K562 (cell line): Measurements from ENCODE around the gene KLK13. TPM values are rescaled to one million over a fixed set of nuclear protein-coding genes. Genes with fewer than 3 reads are reported as not detected.

Source experiments
- CBFB ChIP-seq: sonication (generic); formaldehyde crosslinking; IDR thresholded peaks from 2 replicates; pipeline ENCODE4 v1.4.0; 2020; ENCODE audit warnings: mild to moderate bottlenecking, missing genetic modification reagents
- ELF2 ChIP-seq: fragments of 250-450 bp; sonication (Bioruptor Pico); IDR thresholded peaks from 2 replicates; pipeline ENCODE4 v1.5.0; 2021; ENCODE audit warnings: mild to moderate bottlenecking
- EWSR1 ChIP-seq: fragments of 450-650 bp; IDR thresholded peaks from 2 replicates; pipeline ENCODE4 v1.6.1; 2018; ENCODE audit warnings: borderline replicate concordance, mild to moderate bottlenecking, low read depth, moderate library complexity; ENCODE audit not compliant: partially characterized antibody
- HBP1 ChIP-seq: fragments of 450-650 bp; formaldehyde crosslinking; IDR thresholded peaks from 2 replicates; pipeline ENCODE4 v1.4.0; 2022; ENCODE audit warnings: missing genetic modification characterization
- LARP7 ChIP-seq: fragments of 450-650 bp; IDR thresholded peaks from 2 replicates; pipeline ENCODE4 v1.6.1; 2016
- MAFG ChIP-seq: fragments of 450-650 bp; conservative IDR thresholded peaks from 2 replicates; pipeline ENCODE4 v1.6.1; 2016; ENCODE audit warnings: missing genetic modification characterization, missing compliant biosample characterization
- NFATC3 ChIP-seq: fragments of 450-650 bp; IDR thresholded peaks from 2 replicates; pipeline ENCODE4 v1.6.1; 2017; ENCODE audit warnings: mild to moderate bottlenecking
- NR2C2 ChIP-seq, 2 experiments: fragments of 200-800 bp in 1 of 2; sonication (Bioruptor generic) in 1 of 2; sonication (generic) in 1 of 2; formaldehyde crosslinking in 1 of 2; IDR thresholded peaks; 2 replicates each; pipeline versions ENCODE4 v1.6.1 to v1.8.0; 2016 to 2022; ENCODE audit warnings: mild to moderate bottlenecking in 1 of 2, missing compliant biosample characterization in 1 of 2, missing genetic modification characterization in 1 of 2, missing genetic modification reagents in 1 of 2
- NR4A1 ChIP-seq, 2 experiments: fragments of 250-450 bp in 1 of 2; fragments of 450-650 bp in 1 of 2; sonication (Bioruptor Pico) in 1 of 2; IDR thresholded peaks; 2 replicates each; pipeline versions ENCODE4 v1.4.0 to v1.6.1; 2016 to 2020; ENCODE audit warnings: mild to moderate bottlenecking in 2 of 2, missing compliant biosample characterization in 1 of 2, missing genetic modification characterization in 1 of 2, moderate library complexity in 1 of 2
- NUFIP1 ChIP-seq: fragments of 450-650 bp; IDR thresholded peaks from 2 replicates; pipeline ENCODE4 v1.6.1; 2018; ENCODE audit not compliant: partially characterized antibody
- RAD21 ChIP-seq, 2 experiments: fragments of 250-450 bp in 1 of 2; fragments of 450-650 bp in 1 of 2; sonication (Bioruptor Pico) in 1 of 2; formaldehyde crosslinking in 1 of 2; IDR thresholded peaks in 1 of 2; conservative IDR thresholded peaks in 1 of 2; 2 replicates each; pipeline versions ENCODE4 v1.4.0 to v1.8.0; 2020 to 2022; ENCODE audit warnings: mild to moderate bottlenecking in 2 of 2, moderate library complexity in 1 of 2
- SRSF1 ChIP-seq: fragments of 200-400 bp; formaldehyde crosslinking; IDR thresholded peaks from 2 replicates; pipeline ENCODE4 v1.6.1; 2017; ENCODE audit warnings: mild to moderate bottlenecking, low read depth, low read length, moderate library complexity
- ZC3H4 ChIP-seq: sonication (generic); formaldehyde crosslinking; IDR thresholded peaks from 2 replicates; pipeline ENCODE4 v1.9.0; 2021; ENCODE audit warnings: missing genetic modification reagents, borderline replicate concordance
- ZFPM2 ChIP-seq: fragments of 250-450 bp; sonication (Bioruptor Pico); IDR thresholded peaks from 2 replicates; pipeline ENCODE4 v1.5.1; 2022; ENCODE audit warnings: mild to moderate bottlenecking
- ZNF184 ChIP-seq: sonication (generic); formaldehyde crosslinking; IDR thresholded peaks from 2 replicates; pipeline ENCODE4 v1.5.0; 2020; ENCODE audit warnings: missing genetic modification reagents
- ZNF311 ChIP-seq: fragments of 250-450 bp; sonication (Bioruptor Pico); IDR thresholded peaks from 2 replicates; pipeline ENCODE4 v1.4.0; 2020; ENCODE audit warnings: mild to moderate bottlenecking, moderate library complexity
- polyA plus RNA-seq, 8 experiments: library from polyadenylated mRNA; depleted of rRNA in 4 of 8; stranded (reverse) in 5 of 8; unstranded in 3 of 8; fragments of >200 nt; fragmentation: Nextera tagmentation in 2 of 8; fragmentation: Illumina TruSeq in 1 of 8; extraction: Ambion mirVana in 2 of 8; extraction: Trizol in 1 of 8; gene quantifications; 2 replicates each; pipeline versions ENCODE4 v1.2.1 to v1.2.3, GENCODE V29; 2011 to 2014; ENCODE audit warnings: inconsistent platforms in 1 of 8, missing spikeins in 1 of 8
- total RNA-seq, 7 experiments: library from RNA; depleted of rRNA in 6 of 7; stranded (reverse); fragments of >200 nt in 6 of 7; fragmentation: Illumina TruSeq in 2 of 7; extraction: Trizol in 2 of 7; gene quantifications; 2 replicates each; pipeline versions ENCODE4 v1.2.1 to v1.2.3, GENCODE V29; 2011 to 2021; ENCODE audit warnings: low replicate concordance in 1 of 7
- TF ChIP-seq, protein P1 (sequence below): conservative IDR thresholded peaks from 2 replicates; pipeline ENCODE4 v1.6.1; 2011; ENCODE audit warnings: low read depth, mild to moderate bottlenecking, low read length; ENCODE audit not compliant: control insufficient read depth
- TF ChIP-seq, protein P2 (sequence below): fragments of 250-450 bp; sonication (Bioruptor Pico); IDR thresholded peaks from 2 replicates; pipeline ENCODE4 v1.5.0; 2022; ENCODE audit warnings: mild to moderate bottlenecking

KLK13 gene
- total and polyA plus RNA-seq, 9 of the 15 experiments (the other 6 are each of a cell fraction or from before 2014, with no cell fraction given): 0.72 to 9.0 (median 2.3) TPM

DNA sequence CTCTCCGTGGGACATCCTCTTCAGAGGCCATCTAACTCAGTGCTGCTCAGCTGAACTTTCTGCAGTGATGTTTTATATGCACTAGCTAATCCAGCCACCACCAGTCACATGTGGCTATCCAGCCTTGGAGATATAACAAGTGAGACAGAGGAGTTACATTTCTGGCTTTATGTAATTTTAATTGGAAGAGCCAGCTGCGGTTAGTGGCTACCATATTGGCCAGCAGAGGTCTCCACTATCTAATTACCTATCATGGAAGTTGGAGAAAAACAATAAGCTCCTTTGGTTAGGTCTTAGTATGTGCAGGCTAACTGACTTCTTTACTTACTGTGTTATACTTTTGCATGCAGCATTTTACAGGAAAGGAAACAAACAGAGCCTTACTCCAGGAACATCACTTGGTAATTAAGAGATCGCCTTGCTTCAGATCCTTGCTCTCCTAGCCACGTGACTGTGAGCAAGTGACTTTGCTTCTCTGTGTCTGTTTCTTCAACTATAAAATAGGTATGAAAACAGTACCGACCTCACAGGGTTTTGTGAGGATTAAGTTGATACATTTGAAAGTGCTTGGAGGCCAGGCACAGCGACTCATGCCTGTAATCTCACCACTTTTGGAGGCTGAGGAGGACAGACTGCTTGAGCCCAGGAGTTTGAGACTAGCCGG is 43.8 kb downstream of the KLK13 start (continued):
- TF ChIP-seq, protein P1, sequence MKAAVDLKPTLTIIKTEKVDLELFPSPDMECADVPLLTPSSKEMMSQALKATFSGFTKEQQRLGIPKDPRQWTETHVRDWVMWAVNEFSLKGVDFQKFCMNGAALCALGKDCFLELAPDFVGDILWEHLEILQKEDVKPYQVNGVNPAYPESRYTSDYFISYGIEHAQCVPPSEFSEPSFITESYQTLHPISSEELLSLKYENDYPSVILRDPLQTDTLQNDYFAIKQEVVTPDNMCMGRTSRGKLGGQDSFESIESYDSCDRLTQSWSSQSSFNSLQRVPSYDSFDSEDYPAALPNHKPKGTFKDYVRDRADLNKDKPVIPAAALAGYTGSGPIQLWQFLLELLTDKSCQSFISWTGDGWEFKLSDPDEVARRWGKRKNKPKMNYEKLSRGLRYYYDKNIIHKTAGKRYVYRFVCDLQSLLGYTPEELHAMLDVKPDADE: no peak
- TF ChIP-seq MAFG (tag): no peak
- no peak for TF ChIP-seq NUFIP1
- no peak for TF ChIP-seq NR4A1 (CRISPR knock-in tag; IDR thresholded peaks at IDR 0.05)
- TF ChIP-seq NR4A1 (tag; IDR thresholded peaks at IDR 0.05): no peak
- TF ChIP-seq NFATC3: no peak
- TF ChIP-seq ZNF184 (CRISPR knock-in tag): no peak
- TF ChIP-seq CBFB (CRISPR knock-in tag): no peak
- TF ChIP-seq LARP7: no peak
- no peak for TF ChIP-seq EWSR1
- TF ChIP-seq ELF2: no peak
- TF ChIP-seq NR2C2 (CRISPR knock-in tag; IDR thresholded peaks at IDR 0.05): no peak
- TF ChIP-seq NR2C2 (tag; IDR thresholded peaks at IDR 0.05): no peak
- TF ChIP-seq HBP1: no peak
- no peak for TF ChIP-seq ZFPM2 (CRISPR knock-in tag)
- no peak for TF ChIP-seq ZNF311
- no peak for TF ChIP-seq ZC3H4
- TF ChIP-seq RAD21 (CRISPR knock-in tag; conservative IDR thresholded peaks at IDR 0.05 in 1 of 2, IDR thresholded peaks at IDR 0.05 in 1 of 2): peak; percentile 58 to 82
- no peak for TF ChIP-seq SRSF1
- TF ChIP-seq, protein P2, sequence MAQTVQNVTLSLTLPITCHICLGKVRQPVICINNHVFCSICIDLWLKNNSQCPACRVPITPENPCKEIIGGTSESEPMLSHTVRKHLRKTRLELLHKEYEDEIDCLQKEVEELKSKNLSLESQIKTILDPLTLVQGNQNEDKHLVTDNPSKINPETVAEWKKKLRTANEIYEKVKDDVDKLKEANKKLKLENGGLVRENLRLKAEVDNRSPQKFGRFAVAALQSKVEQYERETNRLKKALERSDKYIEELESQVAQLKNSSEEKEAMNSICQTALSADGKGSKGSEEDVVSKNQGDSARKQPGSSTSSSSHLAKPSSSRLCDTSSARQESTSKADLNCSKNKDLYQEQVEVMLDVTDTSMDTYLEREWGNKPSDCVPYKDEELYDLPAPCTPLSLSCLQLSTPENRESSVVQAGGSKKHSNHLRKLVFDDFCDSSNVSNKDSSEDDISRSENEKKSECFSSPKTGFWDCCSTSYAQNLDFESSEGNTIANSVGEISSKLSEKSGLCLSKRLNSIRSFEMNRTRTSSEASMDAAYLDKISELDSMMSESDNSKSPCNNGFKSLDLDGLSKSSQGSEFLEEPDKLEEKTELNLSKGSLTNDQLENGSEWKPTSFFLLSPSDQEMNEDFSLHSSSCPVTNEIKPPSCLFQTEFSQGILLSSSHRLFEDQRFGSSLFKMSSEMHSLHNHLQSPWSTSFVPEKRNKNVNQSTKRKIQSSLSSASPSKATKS: no peak
